HL-60/S4 treated with phorbol 12-myristate 13-acetate at 8.2 ng/mL for 4 days and 3 days (cell line): ENCODE data around the gene ZDHHC23.

Experiments used
- in situ Hi-C: fragments of 300-500 bp; cut with MboI; formaldehyde crosslinking; loops from 2 replicates; pipeline ENCODE4 v1.15.0; 2022; ENCODE audit warnings: low sequenced_read_pairs

The ZDHHC23 gene, protein sequence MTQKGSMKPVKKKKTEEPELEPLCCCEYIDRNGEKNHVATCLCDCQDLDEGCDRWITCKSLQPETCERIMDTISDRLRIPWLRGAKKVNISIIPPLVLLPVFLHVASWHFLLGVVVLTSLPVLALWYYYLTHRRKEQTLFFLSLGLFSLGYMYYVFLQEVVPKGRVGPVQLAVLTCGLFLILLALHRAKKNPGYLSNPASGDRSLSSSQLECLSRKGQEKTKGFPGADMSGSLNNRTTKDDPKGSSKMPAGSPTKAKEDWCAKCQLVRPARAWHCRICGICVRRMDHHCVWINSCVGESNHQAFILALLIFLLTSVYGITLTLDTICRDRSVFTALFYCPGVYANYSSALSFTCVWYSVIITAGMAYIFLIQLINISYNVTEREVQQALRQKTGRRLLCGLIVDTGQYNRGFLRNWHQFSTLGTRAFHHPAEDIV

DNA sequence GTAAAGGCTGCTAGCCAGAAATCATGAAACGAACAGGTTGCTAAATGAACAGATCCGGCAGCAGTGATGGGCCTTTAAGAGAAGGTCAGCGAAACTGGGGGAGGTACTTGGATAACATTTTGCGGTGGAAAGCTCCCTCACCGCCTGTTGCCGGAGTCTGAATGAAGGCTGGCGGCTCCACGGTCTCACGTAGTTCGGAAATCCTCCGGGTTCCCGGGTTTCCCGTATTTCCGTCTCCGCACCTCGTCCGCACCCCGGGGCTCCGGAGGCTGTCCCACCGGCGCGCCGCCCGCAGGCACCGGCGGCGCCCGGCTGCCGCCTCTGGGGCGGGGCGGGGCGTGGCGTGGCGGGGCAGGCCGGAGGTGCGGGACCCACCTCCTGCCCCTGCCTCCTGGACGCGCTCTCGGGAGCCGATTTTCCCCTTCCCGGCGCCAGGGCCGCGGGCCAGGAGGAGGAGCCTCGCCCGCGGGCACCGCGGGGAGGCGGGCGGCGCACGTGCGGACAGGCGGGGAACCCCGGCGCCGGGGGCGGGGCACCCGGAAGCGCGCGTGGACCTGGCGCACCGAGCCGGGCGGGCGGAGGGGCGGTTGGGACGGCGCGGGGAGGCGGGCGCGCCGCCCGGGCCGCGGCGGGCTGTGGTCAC, at the start of gene ZDHHC23:
ZDHHC23 (plus strand) TSS at position 642 of the 643 bp plus-strand sequence. CDS start 790 bp downstream, outside the sequence.
- in situ Hi-C loops: no loop called here

DNA sequence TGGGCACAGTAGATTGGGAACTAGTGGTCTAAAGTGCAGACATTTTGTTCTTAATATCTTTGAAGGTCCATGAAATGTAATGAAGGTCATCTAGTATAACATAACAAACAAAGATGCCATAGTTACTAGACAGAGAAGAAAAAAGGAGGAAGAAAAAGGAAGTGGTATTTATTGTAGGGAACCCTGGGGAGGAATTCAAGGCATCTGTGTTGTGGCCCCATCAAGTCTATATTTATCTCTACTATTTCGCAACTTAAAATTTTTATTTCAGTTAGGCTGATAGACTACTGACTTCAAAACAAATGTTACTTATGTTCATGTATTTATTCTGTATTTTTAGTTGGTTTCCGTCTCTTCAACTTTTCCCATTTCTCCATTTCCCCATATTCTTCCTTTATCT, 48.9 kb upstream of the ZDHHC23 start:
- in situ Hi-C loops: no loop called here

DNA sequence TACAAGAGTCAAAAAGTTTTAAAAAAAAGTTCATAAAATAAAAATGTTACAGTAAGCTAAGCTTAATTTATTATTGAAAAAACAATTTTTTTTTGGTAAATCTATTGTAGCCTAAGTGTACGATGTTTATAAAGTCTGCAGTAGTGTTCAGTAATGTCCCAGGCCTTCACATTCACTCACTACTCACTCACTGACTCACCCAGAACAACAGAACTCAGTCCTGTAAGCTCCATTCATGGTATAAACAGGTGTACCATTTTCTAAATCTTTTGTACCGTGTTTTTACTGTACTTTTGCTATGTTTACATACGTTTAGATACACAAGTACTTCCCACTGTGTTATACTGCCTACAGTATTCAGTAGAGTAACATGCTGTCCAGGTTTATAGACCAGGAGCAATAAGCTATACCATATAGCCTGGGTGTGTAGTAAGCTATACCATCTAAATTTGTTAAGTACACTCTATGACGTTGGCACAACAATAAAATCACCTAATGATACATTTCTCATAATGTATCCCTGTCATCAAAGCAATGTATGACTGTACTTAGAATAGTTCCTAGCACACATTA, 41.2 kb upstream of the ZDHHC23 start:
- in situ Hi-C loops: no loop called here

DNA sequence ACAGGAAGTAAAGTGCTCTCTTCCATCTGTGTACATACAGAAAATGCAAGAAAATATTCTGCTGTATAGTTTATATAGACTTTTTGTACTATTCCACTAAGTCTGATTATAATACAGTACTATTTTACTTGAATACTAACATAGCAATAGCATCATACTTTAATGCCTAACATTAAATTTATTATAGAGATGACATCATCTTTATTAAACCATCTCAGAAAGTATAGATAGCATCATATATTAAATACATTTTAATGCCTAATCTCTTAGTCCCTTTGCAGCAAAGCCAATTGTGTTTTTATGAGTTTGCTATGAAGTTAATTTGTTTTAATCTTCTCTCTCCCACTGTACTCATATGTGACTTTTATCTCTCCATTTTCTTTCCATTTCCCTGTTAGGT, 39.7 kb upstream of the ZDHHC23 start:
- in situ Hi-C loops: no loop called here

DNA sequence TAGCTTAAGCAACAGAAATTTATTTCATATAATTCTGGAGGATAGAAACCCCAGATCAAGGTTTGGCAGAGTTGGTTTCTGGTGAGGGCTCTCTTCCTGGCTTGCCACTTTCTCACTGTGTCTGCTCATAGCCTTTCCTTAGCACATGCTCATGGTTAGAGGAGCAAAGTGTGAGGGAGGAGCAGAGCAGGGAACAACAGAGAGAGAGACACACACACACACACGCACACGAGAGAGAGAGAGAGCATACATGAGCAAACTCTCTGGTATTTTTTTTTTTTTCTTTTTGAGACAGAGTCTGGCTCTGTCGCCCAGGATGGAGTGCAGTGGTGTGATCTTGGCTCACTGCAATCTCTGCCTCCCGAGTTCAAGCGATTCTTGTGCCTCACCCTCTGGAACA, 36.8 kb upstream of the ZDHHC23 start:
- in situ Hi-C loops: no loop called here

DNA sequence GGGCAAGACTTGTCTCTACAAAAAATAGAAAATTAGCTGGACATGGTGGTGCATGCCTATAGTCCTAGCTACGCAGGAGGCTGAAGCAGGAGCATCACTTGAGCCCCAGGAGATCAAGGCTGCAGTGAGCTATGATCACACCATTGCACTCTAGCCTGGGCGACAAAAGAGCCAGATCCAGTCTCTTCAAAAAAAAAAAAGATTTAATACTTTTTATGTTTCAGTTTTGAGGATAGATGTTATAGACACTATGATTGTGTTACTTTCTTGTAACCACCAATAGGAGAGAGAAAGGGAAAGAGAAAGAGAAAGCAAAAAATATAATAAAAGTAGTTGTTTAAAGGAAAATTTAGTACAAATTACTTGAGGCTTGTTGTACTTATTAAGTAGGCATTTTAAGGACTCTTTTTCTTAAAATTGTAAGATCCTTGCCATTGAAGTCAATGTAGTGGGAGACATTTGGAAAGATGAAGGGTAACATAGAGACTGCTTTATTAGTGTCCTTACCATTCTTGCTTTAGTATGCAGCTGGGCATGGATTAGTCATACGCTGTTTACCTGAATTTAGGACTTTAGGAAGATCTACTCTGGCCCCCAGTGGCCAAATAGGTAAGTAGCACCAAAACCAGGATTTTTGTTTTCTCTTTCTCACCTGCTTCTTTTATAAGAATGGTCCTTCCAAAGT, 35.1 kb upstream of the ZDHHC23 start:
- in situ Hi-C loops: no loop called here

DNA sequence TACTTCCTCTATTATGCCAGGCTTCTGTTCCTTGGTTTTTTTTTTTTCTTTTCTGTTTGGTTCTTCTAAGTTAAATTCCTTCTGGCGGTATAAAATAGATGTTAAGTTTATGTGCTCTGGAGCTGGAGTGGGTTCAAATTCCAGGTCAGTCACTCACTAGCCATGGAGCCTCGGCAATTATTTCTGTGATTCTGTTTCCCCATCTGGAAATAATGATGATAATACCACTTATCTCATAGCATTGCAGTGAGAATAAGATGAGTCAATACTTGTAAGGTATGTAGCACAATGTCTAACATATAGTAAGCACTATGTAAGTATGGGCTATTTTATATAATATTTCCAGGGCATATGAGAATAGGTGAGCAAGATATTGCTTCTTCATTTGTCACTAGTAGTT, 33.2 kb upstream of the ZDHHC23 start:
- in situ Hi-C loops: no loop called here

DNA sequence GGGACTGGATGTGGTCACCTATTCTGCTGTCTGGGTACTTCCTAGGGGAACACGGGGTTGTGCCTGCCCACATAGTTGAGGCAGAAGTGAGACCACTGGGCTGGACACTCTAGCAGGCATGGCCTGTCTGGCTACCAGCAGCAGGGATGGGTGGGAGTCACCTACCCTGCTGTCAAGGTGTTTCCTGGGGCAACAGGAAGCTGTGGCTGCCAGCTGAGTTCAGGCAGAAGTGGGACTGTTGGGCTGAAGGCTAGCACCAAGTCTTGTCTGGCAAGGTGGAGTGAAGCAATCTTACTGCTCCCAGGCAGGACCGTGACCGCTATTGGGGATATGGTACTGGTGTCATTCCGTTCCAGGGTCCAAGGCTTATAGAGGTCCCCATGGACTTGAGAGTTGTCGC, 20.3 kb upstream of the ZDHHC23 start:
- in situ Hi-C loops: no loop called here

DNA sequence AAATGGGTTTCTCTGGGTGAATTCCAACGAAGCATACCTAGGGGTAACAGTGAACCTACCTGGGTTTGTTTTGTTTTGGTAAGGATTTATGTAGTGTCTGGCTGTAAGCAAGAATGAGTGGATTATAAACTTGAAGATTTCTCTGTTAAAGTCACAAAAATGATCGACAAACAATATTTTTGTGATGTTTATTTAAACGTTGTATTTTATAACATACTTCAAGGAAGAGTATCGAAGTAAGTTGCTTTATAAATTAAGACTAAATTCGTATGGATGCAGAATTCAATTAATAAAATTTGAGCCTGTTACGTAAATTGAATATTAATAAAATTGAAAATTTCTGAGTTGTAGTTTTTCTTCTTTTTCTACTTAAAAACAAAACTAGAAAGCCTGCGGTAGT, 982 bp upstream of the ZDHHC23 start:
- in situ Hi-C loops: no loop called here

DNA sequence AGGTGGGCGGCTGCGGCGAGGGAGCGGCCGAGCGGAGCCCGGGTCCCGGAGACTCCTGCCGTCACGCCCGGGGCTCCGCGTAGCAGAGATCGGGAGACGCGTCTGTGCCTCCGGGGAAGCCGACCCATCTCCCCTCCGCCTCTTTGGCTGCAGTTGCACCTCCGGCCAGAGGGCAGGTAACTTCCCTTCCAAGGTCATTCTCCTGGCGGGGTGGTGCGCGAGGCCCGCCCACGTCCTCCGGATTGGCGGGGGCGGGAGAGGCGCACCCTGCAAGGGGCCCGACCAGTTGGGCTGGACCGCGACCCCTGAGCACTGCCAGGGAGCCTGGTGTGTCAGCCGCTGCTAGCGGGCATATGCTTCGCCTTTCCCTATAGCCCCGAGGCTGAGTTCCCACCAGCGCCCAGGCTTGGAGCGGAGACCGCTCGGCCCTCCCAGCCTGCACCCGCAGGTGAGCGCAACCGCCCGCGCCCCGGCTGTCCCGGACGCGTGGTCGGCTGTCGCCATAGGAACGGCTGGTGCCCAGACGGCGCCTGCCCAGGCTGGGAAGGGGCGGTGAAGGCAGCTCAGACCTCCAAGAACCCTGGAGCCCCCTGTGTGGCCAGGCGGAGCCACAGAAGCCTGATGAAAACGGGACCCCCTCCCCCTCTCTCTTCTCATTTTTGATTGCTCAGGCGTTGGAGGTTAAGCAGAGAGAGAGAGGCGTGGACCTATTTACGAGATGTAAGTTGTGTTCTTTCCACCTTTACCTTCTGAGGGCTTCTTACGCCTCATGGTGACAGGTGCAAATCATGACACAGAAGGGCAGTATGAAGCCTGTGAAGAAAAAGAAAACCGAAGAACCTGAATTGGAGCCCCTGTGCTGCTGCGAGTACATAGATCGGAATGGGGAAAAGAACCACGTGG, 453 bp downstream of the ZDHHC23 start:
- in situ Hi-C loops: no loop called here

DNA sequence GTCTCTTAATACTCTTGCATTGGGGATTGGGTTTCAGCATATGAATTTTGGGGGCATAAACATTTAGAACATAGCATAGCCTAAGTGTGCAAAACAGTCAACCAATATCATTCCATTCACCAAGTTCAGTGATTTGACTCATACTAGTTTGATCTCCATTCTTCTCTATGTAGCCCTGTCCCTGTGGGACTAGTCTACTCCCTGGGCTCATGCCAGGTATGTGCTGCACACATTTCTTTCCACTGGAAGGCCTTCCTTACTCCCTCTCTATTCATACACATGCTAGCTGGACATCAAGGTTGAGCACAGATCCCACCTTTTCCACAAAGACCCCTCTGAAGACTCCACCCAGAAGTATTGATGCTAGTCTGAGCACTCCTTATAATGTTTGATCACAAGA, 5.1 kb downstream of the ZDHHC23 start:
- in situ Hi-C loops: no loop called here

DNA sequence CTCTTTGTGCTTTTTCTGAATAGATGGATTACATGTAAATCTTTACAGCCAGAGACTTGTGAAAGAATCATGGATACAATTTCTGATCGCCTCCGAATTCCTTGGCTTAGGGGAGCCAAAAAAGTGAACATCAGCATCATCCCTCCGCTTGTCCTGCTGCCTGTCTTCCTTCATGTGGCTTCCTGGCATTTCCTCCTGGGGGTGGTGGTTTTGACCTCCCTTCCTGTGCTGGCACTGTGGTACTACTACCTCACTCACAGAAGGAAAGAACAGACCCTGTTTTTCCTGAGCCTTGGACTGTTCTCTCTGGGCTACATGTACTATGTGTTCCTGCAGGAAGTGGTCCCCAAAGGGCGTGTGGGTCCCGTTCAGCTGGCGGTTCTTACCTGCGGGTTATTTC, 5.9 kb downstream of the ZDHHC23 start:
- in situ Hi-C loops: no loop called here

DNA sequence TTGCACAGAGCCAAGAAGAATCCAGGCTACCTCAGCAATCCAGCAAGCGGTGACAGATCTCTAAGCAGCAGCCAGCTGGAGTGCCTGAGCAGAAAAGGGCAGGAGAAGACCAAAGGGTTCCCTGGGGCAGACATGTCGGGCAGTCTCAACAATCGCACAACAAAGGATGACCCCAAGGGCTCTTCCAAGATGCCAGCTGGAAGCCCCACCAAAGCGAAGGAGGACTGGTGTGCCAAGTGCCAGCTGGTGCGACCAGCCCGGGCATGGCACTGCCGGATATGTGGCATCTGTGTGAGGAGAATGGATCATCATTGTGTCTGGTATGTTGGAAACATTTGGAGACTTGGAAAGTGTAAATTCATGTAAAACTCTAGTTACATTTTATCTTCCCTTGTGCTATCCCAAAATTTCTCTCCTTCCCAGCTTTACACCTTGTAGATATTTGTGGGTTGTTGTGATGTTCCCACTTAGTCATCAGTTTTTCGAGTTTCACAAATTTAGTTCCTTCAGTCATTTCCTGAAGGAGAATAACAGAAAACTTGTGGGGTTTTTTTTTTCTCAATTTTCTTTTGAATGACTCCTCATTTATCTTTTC, 6.4 kb downstream of the ZDHHC23 start:
- in situ Hi-C loops: no loop called here

DNA sequence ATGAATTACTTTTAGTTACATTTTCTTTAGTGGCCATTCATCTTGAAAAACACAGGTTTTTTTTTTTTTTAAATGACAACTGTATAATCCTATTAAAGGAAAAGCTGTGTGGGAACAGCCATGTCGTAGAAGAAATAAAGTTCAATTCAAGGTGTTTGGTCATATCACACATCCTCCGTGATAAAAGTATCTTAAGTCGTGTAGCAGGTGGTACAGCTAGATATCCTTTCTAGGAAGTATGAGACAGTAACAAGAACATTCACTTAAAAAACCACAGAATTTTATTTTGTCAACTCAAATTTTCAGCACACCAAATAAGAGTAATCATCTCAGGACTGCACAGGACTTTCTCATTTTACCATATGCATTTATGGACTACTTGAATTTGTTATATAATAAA, 16.1 kb downstream of the ZDHHC23 start:
- in situ Hi-C loops: no loop called here

DNA sequence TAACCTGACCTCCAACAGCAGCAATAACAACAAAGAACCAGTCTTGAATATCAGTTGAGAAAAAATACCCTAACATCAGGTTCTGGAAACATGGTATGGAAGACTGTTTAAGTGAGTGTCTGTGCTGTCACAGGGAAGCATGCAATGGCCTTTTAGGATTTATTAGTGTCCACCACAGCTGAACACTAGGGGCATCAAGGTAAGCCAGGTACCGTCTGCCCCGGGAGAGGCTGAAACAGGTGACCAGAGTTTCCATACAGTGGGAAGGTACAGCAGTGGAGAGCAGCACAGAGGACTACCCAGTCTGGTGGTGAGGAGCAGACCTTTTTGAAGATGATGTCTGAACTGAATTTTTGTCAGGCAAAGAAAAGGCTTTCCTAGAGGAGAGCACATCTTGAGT, 18.4 kb downstream of the ZDHHC23 start:
- in situ Hi-C loops: no loop called here

DNA sequence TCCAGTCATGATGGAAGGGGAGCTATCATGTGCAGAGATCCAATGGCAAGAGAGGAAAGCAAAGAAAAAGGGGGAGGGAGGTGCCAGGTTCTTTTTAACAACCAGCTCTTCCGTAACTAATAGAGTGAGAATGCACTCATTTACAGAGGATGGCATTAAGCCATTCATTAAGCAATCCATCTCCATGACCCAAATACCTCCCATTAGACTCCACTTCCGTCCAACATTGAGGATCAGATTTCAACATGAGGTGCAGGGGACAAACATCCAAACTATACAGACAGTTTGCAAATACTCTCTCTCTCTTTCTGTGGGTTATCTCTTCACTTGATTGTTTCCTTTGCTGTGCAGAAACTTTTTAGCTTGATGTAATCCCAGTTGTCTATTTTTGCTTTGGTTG, 21.2 kb downstream of the ZDHHC23 start:
- in situ Hi-C loops: no loop called here

DNA sequence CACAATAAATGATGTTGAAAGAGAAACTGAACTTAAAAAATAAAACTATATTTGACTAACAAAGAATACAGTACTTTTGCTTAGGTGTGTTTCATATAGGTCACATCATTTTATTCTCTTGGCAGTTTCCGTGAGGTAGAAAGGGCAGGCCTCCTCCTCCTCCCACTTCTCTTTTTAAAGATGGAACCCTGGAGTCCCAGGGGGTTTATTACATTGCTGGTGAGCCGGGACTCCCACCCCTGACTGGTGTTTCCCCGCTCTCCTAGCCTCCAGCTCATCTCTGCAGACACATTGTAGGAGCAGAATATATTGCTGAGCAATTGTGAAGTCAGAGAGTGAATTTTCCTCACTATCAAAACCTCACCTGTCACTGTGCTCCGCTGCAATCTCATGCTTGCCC, 30.0 kb downstream of the ZDHHC23 start:
- in situ Hi-C loops: no loop called here

DNA sequence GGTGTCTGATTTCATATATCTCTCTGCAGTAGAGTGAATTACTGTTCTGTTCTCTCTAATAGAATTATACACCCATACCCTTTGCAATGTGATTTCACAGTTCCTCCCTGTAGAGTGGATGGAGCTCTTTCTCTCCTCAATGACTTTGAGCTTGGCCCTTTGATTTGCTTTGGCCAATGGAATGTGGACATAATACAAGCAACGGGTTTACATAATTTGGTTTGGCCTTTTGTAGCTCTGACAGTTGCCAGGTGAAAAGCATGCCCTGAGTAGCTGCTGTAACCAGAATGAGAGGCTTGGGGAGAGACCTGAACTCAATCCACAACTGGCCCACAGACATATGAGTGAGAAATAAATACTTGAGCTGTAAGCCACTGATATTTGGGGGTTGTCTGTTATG, 32.1 kb downstream of the ZDHHC23 start:
- in situ Hi-C loops: no loop called here

DNA sequence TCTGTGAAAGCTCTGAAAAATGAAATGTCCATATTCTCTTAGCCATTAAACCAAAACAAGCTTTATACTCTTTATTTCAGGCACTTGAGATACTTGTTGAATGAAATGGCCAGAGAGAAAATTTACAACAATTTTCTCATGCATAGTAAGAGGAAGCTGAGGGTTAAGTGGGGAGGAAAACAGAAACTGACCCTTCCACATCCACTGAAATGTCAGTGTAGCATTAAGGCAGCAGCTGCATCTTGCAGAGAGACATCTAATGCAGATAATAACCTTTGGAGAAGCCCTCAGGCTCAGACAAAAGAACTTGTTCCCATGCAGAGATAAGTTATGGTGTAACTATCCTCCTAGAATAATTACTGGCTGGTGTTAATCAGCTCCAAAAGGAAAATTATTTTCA, 34.0 kb downstream of the ZDHHC23 start:
- in situ Hi-C loops: no loop called here

DNA sequence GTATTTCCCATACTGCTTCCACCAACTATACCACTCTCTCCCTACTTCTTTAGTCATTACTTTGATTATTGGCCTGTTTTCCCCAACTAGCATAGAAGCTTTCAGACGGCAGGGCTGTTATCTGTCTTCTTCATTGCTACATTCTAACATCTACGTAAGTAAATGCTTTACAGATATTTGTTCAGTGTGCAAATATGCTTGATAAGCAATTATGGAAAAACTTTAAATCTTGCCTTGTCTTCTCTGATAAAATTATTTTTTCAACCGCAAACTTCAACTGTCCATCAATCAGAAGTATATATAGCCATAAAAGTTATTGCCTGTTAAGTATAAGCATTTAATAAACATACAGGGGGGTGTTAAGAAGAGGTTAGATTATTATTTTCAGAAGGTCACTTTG, 35.7 kb downstream of the ZDHHC23 start:
- in situ Hi-C loops: no loop called here
